ENCODE results near the gene OR52B6. TPM values are rescaled to one million over a fixed set of nuclear protein-coding genes. Genes with fewer than 3 reads are reported as not detected.

Gene OR52B6
- total and polyA plus RNA-seq, 2 experiments from 2014 or later, result not detected

GRCh38 chr11:5603326-5603725 lies 22.6 kb downstream of the OR52B6 start:
- no peaks in the 10 kb centered on the region for H3K79me2 ChIP-seq (ENCODE audit: insufficient read depth)
- H3K27ac ChIP-seq, result no peak overlapping the region
- no peaks in the 10 kb centered on the region for H3K36me3 ChIP-seq (ENCODE audit: low read depth)
- no peak overlapping the region for H2AFZ ChIP-seq
- DNase-seq, result no peak
- H3K9me2 ChIP-seq (ENCODE audit: insufficient read depth), result no peaks in the 10 kb centered on the region
- no peak overlapping the region for H3K4me2 ChIP-seq (ENCODE audit: unreplicated experiment)
- H3K9me3 ChIP-seq (ENCODE audit: low read depth), result no peaks in the 10 kb centered on the region
- in situ Hi-C loops (cut with MboI), result no loop called here
- 94 to 96% methylated on average over 8 of the region's 8 CpGs for WGBS, 2 experiments (ENCODE audit: low coverage in 1 of 2, low lambda C conversion rate in 2 of 2, missing lambda C conversion rate in 2 of 2)
- no peaks in the 10 kb centered on the region for H4K20me1 ChIP-seq (ENCODE audit: insufficient read depth)
- no peaks in the 10 kb centered on the region for H3K27me3 ChIP-seq (replicated peaks; ENCODE audit: insufficient read depth)
- H3K9ac ChIP-seq, result no peak overlapping the region
- peaks cover 9% of the 10 kb centered on the region for H3K4me1 ChIP-seq (ENCODE audit: insufficient read depth)
- H3K4me3 ChIP-seq, result no peak overlapping the region
- TF ChIP-seq EZH2 (IDR thresholded peaks at IDR 0.05; ENCODE audit: insufficient read depth, poor library complexity, severe bottlenecking) (no peak), EZH2phosphoT487 (IDR thresholded peaks at IDR 0.05; ENCODE audit: insufficient read depth, low read depth) (no peak)
- peaks cover 9% of the 10 kb centered on the region; the same call in 1 of the 2 replicates for H3F3A ChIP-seq (ENCODE audit: insufficient read depth)

GRCh38 chr11:5604896-5605295 lies 24.2 kb downstream of the OR52B6 start:
- H3K27me3 ChIP-seq (replicated peaks; ENCODE audit: insufficient read depth), result no peaks in the 10 kb centered on the region
- TF ChIP-seq EZH2phosphoT487 (IDR thresholded peaks at IDR 0.05; ENCODE audit: insufficient read depth, low read depth), result no peak
- no peak for TF ChIP-seq EZH2 (IDR thresholded peaks at IDR 0.05; ENCODE audit: insufficient read depth, poor library complexity, severe bottlenecking)
- H3K4me3 ChIP-seq, result no peak overlapping the region
- H3K4me1 ChIP-seq (ENCODE audit: insufficient read depth), result peaks cover 9% of the 10 kb centered on the region
- no peaks in the 10 kb centered on the region for H4K20me1 ChIP-seq (ENCODE audit: insufficient read depth)
- no peak overlapping the region for H3K4me2 ChIP-seq (ENCODE audit: unreplicated experiment)
- H3K36me3 ChIP-seq (ENCODE audit: low read depth), result no peaks in the 10 kb centered on the region
- no peaks in the 10 kb centered on the region for H3K9me3 ChIP-seq (ENCODE audit: low read depth)
- no peak overlapping the region for H2AFZ ChIP-seq
- no peaks in the 10 kb centered on the region for H3K79me2 ChIP-seq (ENCODE audit: insufficient read depth)
- no peak overlapping the region for H3K9ac ChIP-seq
- in situ Hi-C loops (cut with MboI), result no loop called here
- no peak overlapping the region for H3K27ac ChIP-seq
- H3F3A ChIP-seq (ENCODE audit: insufficient read depth), result peaks cover 9% of the 10 kb centered on the region; the same call in 1 of the 2 replicates
- no peaks in the 10 kb centered on the region for H3K9me2 ChIP-seq (ENCODE audit: insufficient read depth)
- DNase-seq, result no peak
- WGBS, 2 experiments (ENCODE audit: low coverage in 1 of 2, low lambda C conversion rate in 2 of 2, missing lambda C conversion rate in 2 of 2), result 70 to 82% methylated on average over 4 of the region's 4 CpGs

- 54 to 56% methylated on average over 5 of the region's 5 CpGs for WGBS, 2 experiments (ENCODE audit: low coverage in 1 of 2, low lambda C conversion rate in 2 of 2, missing lambda C conversion rate in 2 of 2)
Measured at GRCh38 chr11:5605849-5606248, 25.2 kb downstream of the OR52B6 start.

GRCh38 chr11:5608808-5609207 lies 28.1 kb downstream of the OR52B6 start:
- H3K9me2 ChIP-seq (ENCODE audit: insufficient read depth), result no peaks in the 10 kb centered on the region
- H2AFZ ChIP-seq, result no peak overlapping the region
- H3K4me2 ChIP-seq (ENCODE audit: unreplicated experiment), result no peak overlapping the region
- DNase-seq, result no peak
- H3K9me3 ChIP-seq (ENCODE audit: low read depth), result no peaks in the 10 kb centered on the region
- H3K79me2 ChIP-seq (ENCODE audit: insufficient read depth), result no peaks in the 10 kb centered on the region
- H3K27me3 ChIP-seq (replicated peaks; ENCODE audit: insufficient read depth), result no peaks in the 10 kb centered on the region
- no peak overlapping the region for H3K9ac ChIP-seq
- H3K4me1 ChIP-seq (ENCODE audit: insufficient read depth), result peaks cover 6% of the 10 kb centered on the region
- peaks cover 9% of the 10 kb centered on the region; the same call in 1 of the 2 replicates for H3F3A ChIP-seq (ENCODE audit: insufficient read depth)
- H4K20me1 ChIP-seq (ENCODE audit: insufficient read depth), result no peaks in the 10 kb centered on the region
- in situ Hi-C loops (cut with MboI), result no loop called here
- no peak overlapping the region for H3K27ac ChIP-seq
- H3K36me3 ChIP-seq (ENCODE audit: low read depth), result no peaks in the 10 kb centered on the region
- TF ChIP-seq EZH2phosphoT487 (IDR thresholded peaks at IDR 0.05; ENCODE audit: insufficient read depth, low read depth) (no peak), EZH2 (IDR thresholded peaks at IDR 0.05; ENCODE audit: insufficient read depth, poor library complexity, severe bottlenecking) (no peak)
- no peak overlapping the region for H3K4me3 ChIP-seq
- WGBS, 2 experiments (ENCODE audit: low coverage in 1 of 2, low lambda C conversion rate in 2 of 2, missing lambda C conversion rate in 2 of 2), result 90 to 94% methylated on average over 6 of the region's 6 CpGs

More at GRCh38 chr11:5605849-5606248, 25.2 kb downstream of the OR52B6 start:
- no peaks in the 10 kb centered on the region for H3K27me3 ChIP-seq (replicated peaks; ENCODE audit: insufficient read depth)
- H3K9me3 ChIP-seq (ENCODE audit: low read depth), result no peaks in the 10 kb centered on the region
- H3K4me2 ChIP-seq (ENCODE audit: unreplicated experiment), result peak overlapping the region; percentile 21
- H3K36me3 ChIP-seq (ENCODE audit: low read depth), result no peaks in the 10 kb centered on the region
- peaks cover 6% of the 10 kb centered on the region for H3K4me1 ChIP-seq (ENCODE audit: insufficient read depth)
- H3K79me2 ChIP-seq (ENCODE audit: insufficient read depth), result no peaks in the 10 kb centered on the region
- TF ChIP-seq EZH2 (IDR thresholded peaks at IDR 0.05; ENCODE audit: insufficient read depth, poor library complexity, severe bottlenecking) (no peak), EZH2phosphoT487 (IDR thresholded peaks at IDR 0.05; ENCODE audit: insufficient read depth, low read depth) (no peak)
- in situ Hi-C loops (cut with MboI), result no loop called here
- peak overlapping the region; percentile 37 for H3K27ac ChIP-seq
- H3K9ac ChIP-seq, result peak overlapping the region; percentile 40
- H4K20me1 ChIP-seq (ENCODE audit: insufficient read depth), result no peaks in the 10 kb centered on the region
- DNase-seq, result peak; percentile 95
- no peak overlapping the region for H2AFZ ChIP-seq
- H3K4me3 ChIP-seq, result no peak overlapping the region
- no peaks in the 10 kb centered on the region for H3K9me2 ChIP-seq (ENCODE audit: insufficient read depth)
- peaks cover 9% of the 10 kb centered on the region; the same call in 1 of the 2 replicates for H3F3A ChIP-seq (ENCODE audit: insufficient read depth)

- H3K4me3 ChIP-seq, result no peak overlapping the region
- in situ Hi-C loops (cut with MboI), result no loop called here
- peaks cover 9% of the 10 kb centered on the region; the same call in 1 of the 2 replicates for H3F3A ChIP-seq (ENCODE audit: insufficient read depth)
- H3K9me2 ChIP-seq (ENCODE audit: insufficient read depth), result no peaks in the 10 kb centered on the region
- no peak overlapping the region for H3K4me2 ChIP-seq (ENCODE audit: unreplicated experiment)
- WGBS, 2 experiments (ENCODE audit: low coverage in 1 of 2, low lambda C conversion rate in 2 of 2, missing lambda C conversion rate in 2 of 2), result 87 to 88% methylated on average over 5 of the region's 5 CpGs
- no peaks in the 10 kb centered on the region for H3K27me3 ChIP-seq (replicated peaks; ENCODE audit: insufficient read depth)
- no peaks in the 10 kb centered on the region for H4K20me1 ChIP-seq (ENCODE audit: insufficient read depth)
- H2AFZ ChIP-seq, result no peak overlapping the region
- H3K9me3 ChIP-seq (ENCODE audit: low read depth), result no peaks in the 10 kb centered on the region
- no peak overlapping the region for H3K9ac ChIP-seq
- no peaks in the 10 kb centered on the region for H3K79me2 ChIP-seq (ENCODE audit: insufficient read depth)
- H3K36me3 ChIP-seq (ENCODE audit: low read depth), result no peaks in the 10 kb centered on the region
- TF ChIP-seq EZH2phosphoT487 (IDR thresholded peaks at IDR 0.05; ENCODE audit: insufficient read depth, low read depth) (no peak), EZH2 (IDR thresholded peaks at IDR 0.05; ENCODE audit: insufficient read depth, poor library complexity, severe bottlenecking) (no peak)
- no peak overlapping the region for H3K27ac ChIP-seq
- peaks cover 6% of the 10 kb centered on the region for H3K4me1 ChIP-seq (ENCODE audit: insufficient read depth)
- DNase-seq, result no peak
Measured at GRCh38 chr11:5610446-5610845, 29.8 kb downstream of the OR52B6 start.

Data from GM23248 (cell line).